Suprapubic skin (tissue), 4 donors: Measurements from ENCODE around the gene MET. TPM values are rescaled to one million over a fixed set of nuclear protein-coding genes. Genes with fewer than 3 reads are reported as not detected.

ENCODE experiments used
- DNase-seq, 2 donors: peaks; one replicate each; pipeline ENCODE4 v3.0.0-alpha.2; 2019; ENCODE audit warnings: low spot score in 2 of 2
- H3K27ac ChIP-seq: fragments of 200-600 bp; sonication (generic); one replicate; pipeline ENCODE4 v1.5.1; 2019
- H3K27me3 ChIP-seq: fragments of 200-600 bp; sonication (generic); one replicate; pipeline ENCODE4 v1.5.1; 2019
- H3K36me3 ChIP-seq: fragments of 200-600 bp; sonication (generic); one replicate; pipeline ENCODE4 v1.5.1; 2019
- H3K4me1 ChIP-seq: fragments of 200-600 bp; sonication (generic); one replicate; pipeline ENCODE4 v1.5.1; 2019
- H3K4me3 ChIP-seq: fragments of 200-600 bp; sonication (generic); one replicate; pipeline ENCODE4 v1.5.1; 2019; ENCODE audit warnings: mild to moderate bottlenecking
- H3K9me3 ChIP-seq: fragments of 200-600 bp; sonication (generic); one replicate; pipeline ENCODE4 v1.5.1; 2019
- CTCF ChIP-seq, 2 donors: fragments of 200-600 bp in 1 of 2; fragments of 450-650 bp in 1 of 2; sonication (generic) in 1 of 2; IDR thresholded peaks; one replicate each; pipeline ENCODE4 v1.5.1; 2016 to 2019; ENCODE audit warnings: antibody characterized with exemption in 2 of 2, mild to moderate bottlenecking in 1 of 2, moderate library complexity in 1 of 2
- EP300 ChIP-seq: sonication (generic); formaldehyde crosslinking; IDR thresholded peaks from one replicate; pipeline ENCODE4 v1.6.1; 2017; ENCODE audit warnings: antibody characterized with exemption
- POLR2A ChIP-seq, 2 donors: fragments of 450-650 bp; IDR thresholded peaks; one replicate each; pipeline ENCODE4 v1.6.1; 2017; ENCODE audit warnings: antibody characterized with exemption in 2 of 2, mild to moderate bottlenecking in 2 of 2, moderate library complexity in 2 of 2
- POLR2AphosphoS5 ChIP-seq, 3 donors: sonication (generic); formaldehyde crosslinking; IDR thresholded peaks; one replicate each; pipeline ENCODE4 v1.6.1; 2017; ENCODE audit warnings: antibody characterized with exemption in 3 of 3
- WGBS: methylation state at CpG from one replicate; pipeline ENCODE4 v1.1.5; 2018; 5-methylcytosine and 5-hydroxymethylcytosine counted together
- total RNA-seq, 4 donors: library from RNA; depleted of rRNA; stranded (reverse); fragments of >200 nt; gene quantifications; one replicate each; pipeline ENCODE4 v1.1.0, GENCODE V29; 2016

MET gene
- total RNA-seq, 4 donors from 2014 or later, result 22.8 to 41.2 (median 32.0) TPM

DNA sequence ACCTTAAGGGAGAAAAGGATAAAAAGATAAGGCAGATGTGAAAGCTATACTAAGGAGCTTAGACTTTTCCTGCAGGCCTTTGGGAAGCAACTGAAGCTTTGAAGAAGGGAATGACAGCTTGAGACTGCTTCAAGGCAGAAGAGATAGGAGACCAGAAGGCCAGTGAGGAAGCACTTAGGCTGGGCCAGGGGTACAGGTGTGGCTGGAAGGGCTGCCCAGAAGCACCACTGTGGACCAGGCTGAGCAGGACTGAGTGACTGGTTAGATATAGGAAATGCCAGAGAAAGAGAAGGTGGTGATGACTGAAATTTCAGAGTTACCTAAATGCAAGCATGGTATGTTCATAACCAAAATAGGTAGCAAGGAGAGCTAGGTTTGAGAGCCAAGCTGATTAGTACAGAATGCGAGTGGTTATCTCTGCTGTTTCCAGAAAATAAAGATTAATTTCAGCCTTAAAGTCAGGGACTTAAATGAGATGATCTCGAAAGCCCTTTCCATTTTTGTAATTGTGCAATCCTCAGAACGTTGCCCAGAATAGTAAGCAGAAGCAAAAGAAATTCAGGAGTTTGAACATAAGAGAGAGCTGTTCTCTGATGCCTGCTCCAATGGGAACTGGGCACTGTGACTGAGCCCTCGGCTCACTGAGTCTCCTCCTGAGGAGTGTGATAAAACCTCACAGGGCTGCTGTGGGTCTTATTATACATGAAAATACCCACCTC lies 54.9 kb downstream of the MET start:
- H3K9me3 ChIP-seq, result no peaks in the 10 kb centered on the region
- no peaks in the 10 kb centered on the region for H3K36me3 ChIP-seq
- TF ChIP-seq EP300 (no peak), POLR2AphosphoS5 (IDR thresholded peaks at IDR 0.05) (no peak)
- H3K27me3 ChIP-seq, result no peaks in the 10 kb centered on the region
- H3K4me1 ChIP-seq, result peaks cover 11% of the 10 kb centered on the region
- H3K27ac ChIP-seq, result no peak overlapping the region
- DNase-seq, result no peak
- WGBS, result 52% methylated on average over 4 of the region's 4 CpGs
- no peak overlapping the region for H3K4me3 ChIP-seq

GRCh38 chr7:116727432-116728009 lies 55.5 kb downstream of the MET start:
- no peak for DNase-seq
- Histone ChIP-seq H3K4me1 (peaks cover 11% of the 10 kb centered on the region), H3K4me3 (no peak overlapping the region), H3K27me3 (no peaks in the 10 kb centered on the region), H3K27ac (no peak overlapping the region), H3K36me3 (no peaks in the 10 kb centered on the region), H3K9me3 (no peaks in the 10 kb centered on the region)
- 74% methylated on average over 3 of the region's 3 CpGs for WGBS
- TF ChIP-seq CTCF (IDR thresholded peaks at IDR 0.05) (no peak), POLR2AphosphoS5 (IDR thresholded peaks at IDR 0.05) (no peak), EP300 (no peak), POLR2A (IDR thresholded peaks at IDR 0.05) (no peak)

- Histone ChIP-seq H3K27me3 (no peaks in the 10 kb centered on the region), H3K9me3 (no peaks in the 10 kb centered on the region), H3K4me1 (peaks cover 11% of the 10 kb centered on the region), H3K36me3 (no peaks in the 10 kb centered on the region), H3K4me3 (no peak overlapping the region), H3K27ac (no peak overlapping the region)
- TF ChIP-seq POLR2A (IDR thresholded peaks at IDR 0.05) (no peak), CTCF (IDR thresholded peaks at IDR 0.05) (no peak), EP300 (no peak), POLR2AphosphoS5 (IDR thresholded peaks at IDR 0.05) (no peak)
- WGBS, result 100% methylated on average over 1 of the region's 1 CpG
- no peak for DNase-seq
Observed at GRCh38 chr7:116728413-116728812, 56.4 kb downstream of the MET start.

GRCh38 chr7:116730097-116731022 lies 58.4 kb downstream of the MET start:
- Histone ChIP-seq H3K27me3 (no peaks in the 10 kb centered on the region), H3K4me1 (peaks cover 11% of the 10 kb centered on the region), H3K36me3 (no peaks in the 10 kb centered on the region), H3K4me3 (no peak overlapping the region), H3K9me3 (no peaks in the 10 kb centered on the region), H3K27ac (no peak overlapping the region)
- 93% methylated on average over 9 of the region's 9 CpGs for WGBS
- DNase-seq, result no peak
- TF ChIP-seq CTCF (IDR thresholded peaks at IDR 0.05) (no peak), POLR2A (IDR thresholded peaks at IDR 0.05) (no peak), POLR2AphosphoS5 (IDR thresholded peaks at IDR 0.05) (no peak), EP300 (no peak)

- 85% methylated on average over 1 of the region's 1 CpG for WGBS
Observed at GRCh38 chr7:116731023-116731395, 59.0 kb downstream of the MET start.

More at GRCh38 chr7:116731023-116731395, 59.0 kb downstream of the MET start:
- H3K27me3 ChIP-seq, result no peaks in the 10 kb centered on the region
- DNase-seq, result no peak
- no peaks in the 10 kb centered on the region for H3K9me3 ChIP-seq
- H3K4me1 ChIP-seq, result peaks cover 11% of the 10 kb centered on the region
- H3K27ac ChIP-seq, result no peak overlapping the region
- H3K4me3 ChIP-seq, result no peak overlapping the region
- H3K36me3 ChIP-seq, result no peaks in the 10 kb centered on the region
- TF ChIP-seq CTCF (IDR thresholded peaks at IDR 0.05) (no peak), POLR2AphosphoS5 (IDR thresholded peaks at IDR 0.05) (no peak), POLR2A (IDR thresholded peaks at IDR 0.05) (no peak), EP300 (no peak)
